H9 (cell line): ENCODE data around the gene CNNM3. TPM values are rescaled to one million over a fixed set of nuclear protein-coding genes. Genes with fewer than 3 reads are reported as not detected.

Source experiments
- DNase-seq: peaks from one replicate; pipeline ENCODE4 v3.0.0-alpha.2; 2017
- H2AFZ ChIP-seq: one replicate; pipeline ENCODE4 v1.6.1; 2013; ENCODE audit warnings: mild to moderate bottlenecking, low read length, control low read depth, moderate library complexity
- H2AK5ac ChIP-seq: 2 replicates; pipeline ENCODE4 v1.6.1; 2013; ENCODE audit warnings: low read length, control low read depth, mixed read lengths; ENCODE audit not compliant: insufficient read length
- H2BK120ac ChIP-seq: one replicate; pipeline ENCODE4 v1.6.1; 2013; ENCODE audit warnings: low read depth, mild to moderate bottlenecking, low read length, control low read depth, inconsistent platforms; ENCODE audit not compliant: poor library complexity, severe bottlenecking
- H2BK12ac ChIP-seq: 2 replicates; pipeline ENCODE4 v1.6.1; 2013; ENCODE audit warnings: low read length, control low read depth, mixed read lengths, low read depth; ENCODE audit not compliant: insufficient read length
- H2BK15ac ChIP-seq: 2 replicates; pipeline ENCODE4 v1.6.1; 2013; ENCODE audit warnings: low read depth, low read length, control low read depth
- H2BK20ac ChIP-seq: one replicate; pipeline ENCODE4 v1.6.1; 2013; ENCODE audit warnings: low read depth, mild to moderate bottlenecking, low read length, control low read depth, inconsistent platforms; ENCODE audit not compliant: poor library complexity, severe bottlenecking
- H2BK5ac ChIP-seq: 2 replicates; pipeline ENCODE4 v1.6.1; 2013; ENCODE audit warnings: low read length, control low read depth, mixed read lengths; ENCODE audit not compliant: insufficient read length
- H3K14ac ChIP-seq: 2 replicates; pipeline ENCODE4 v1.6.1; 2013; ENCODE audit warnings: low read length, control low read depth; ENCODE audit not compliant: insufficient read depth
- H3K18ac ChIP-seq: 2 replicates; pipeline ENCODE4 v1.6.1; 2013; ENCODE audit warnings: low read depth, mild to moderate bottlenecking, mixed read lengths, low read length, control low read depth; ENCODE audit not compliant: insufficient read length
- H3K23ac ChIP-seq: 2 replicates; pipeline ENCODE4 v1.6.1; 2013; ENCODE audit warnings: low read length, control low read depth, mixed read lengths, low read depth; ENCODE audit not compliant: insufficient read length
- H3K23me2 ChIP-seq: 2 replicates; pipeline ENCODE4 v1.6.1; 2013; ENCODE audit warnings: low read depth, mild to moderate bottlenecking, mixed read lengths, low read length, control low read depth; ENCODE audit not compliant: insufficient read length, poor library complexity, severe bottlenecking
- H3K27ac ChIP-seq: 2 replicates; pipeline ENCODE4 v1.5.1; 2013; ENCODE audit warnings: low read length, control low read depth, mixed read lengths, low read depth; ENCODE audit not compliant: insufficient read length
- H3K27me3 ChIP-seq: 2 replicates; pipeline ENCODE4 v1.6.1; 2013; ENCODE audit warnings: low read length, control low read depth, inconsistent platforms; ENCODE audit not compliant: insufficient read depth
- H3K4ac ChIP-seq: 2 replicates; pipeline ENCODE4 v1.6.1; 2013; ENCODE audit warnings: low read depth, mild to moderate bottlenecking, control low read depth, inconsistent platforms, low read length, moderate library complexity
- H3K4me1 ChIP-seq: 2 replicates; pipeline ENCODE4 v1.6.1; 2013; ENCODE audit warnings: low read length, control low read depth, inconsistent platforms; ENCODE audit not compliant: insufficient read depth
- H3K4me2 ChIP-seq: 2 replicates; pipeline ENCODE4 v1.6.1; 2013; ENCODE audit warnings: low read length, control low read depth, mixed read lengths; ENCODE audit not compliant: insufficient read length, insufficient read depth
- H3K56ac ChIP-seq: 2 replicates; pipeline ENCODE4 v1.6.1; 2013; ENCODE audit warnings: low read depth, mild to moderate bottlenecking, mixed read lengths, low read length, control low read depth; ENCODE audit not compliant: insufficient read length
- H3K79me1 ChIP-seq: 2 replicates; pipeline ENCODE4 v1.6.1; 2013; ENCODE audit warnings: low read depth, mild to moderate bottlenecking, moderate library complexity, low read length, control low read depth, inconsistent platforms; ENCODE audit not compliant: insufficient read depth, poor library complexity, severe bottlenecking
- H3K79me2 ChIP-seq: 2 replicates; pipeline ENCODE4 v1.6.1; 2013; ENCODE audit warnings: low read length, control low read depth, inconsistent platforms; ENCODE audit not compliant: insufficient read depth
- H3K9ac ChIP-seq: 2 replicates; pipeline ENCODE4 v1.6.1; 2013; ENCODE audit warnings: low read length, control low read depth, mixed read lengths; ENCODE audit not compliant: insufficient read length; ENCODE audit errors: extremely low read depth
- H3K9me3 ChIP-seq: one replicate; pipeline ENCODE4 v1.6.1; 2013; ENCODE audit warnings: low read depth, low read length, inconsistent platforms; ENCODE audit not compliant: control insufficient read depth
- H3T11ph ChIP-seq: one replicate; pipeline ENCODE4 v1.6.1; 2013; ENCODE audit warnings: mild to moderate bottlenecking, low read length, control low read depth, inconsistent platforms
- H4K20me1 ChIP-seq: one replicate; pipeline ENCODE4 v1.6.1; 2013; ENCODE audit not compliant: control insufficient read depth, insufficient read length, insufficient read depth
- H4K5ac ChIP-seq: 2 replicates; pipeline ENCODE4 v1.6.1; 2013; ENCODE audit warnings: low read depth, mild to moderate bottlenecking, mixed read lengths, low read length, control low read depth; ENCODE audit not compliant: insufficient read length
- H4K8ac ChIP-seq: replicated peaks from 2 replicates; pipeline ENCODE4 v1.6.1; 2013; ENCODE audit warnings: low read length, control low read depth, mixed read lengths, low read depth; ENCODE audit not compliant: insufficient read length
- H4K91ac ChIP-seq: 2 replicates; pipeline ENCODE4 v1.6.1; 2013; ENCODE audit warnings: low read depth, mild to moderate bottlenecking, moderate library complexity, mixed read lengths, low read length, control low read depth; ENCODE audit not compliant: insufficient read length
- H3K27ac Mint-ChIP-seq, 3 experiments: 2 replicates in 2 of 3; 3 replicates in 1 of 3; pipeline ENCODE4 v1.8.0; 2020 to 2021; ENCODE audit warnings: mixed read lengths in 3 of 3, mild to moderate bottlenecking in 1 of 3, moderate library complexity in 1 of 3
- H3K27me3 Mint-ChIP-seq: 2 replicates; pipeline ENCODE4 v1.8.0; 2021; ENCODE audit warnings: low read depth, mild to moderate bottlenecking, moderate library complexity, mixed read lengths
- H3K36me3 Mint-ChIP-seq, 3 experiments: 2 replicates in 2 of 3; 3 replicates in 1 of 3; pipeline ENCODE4 v1.8.0; 2020 to 2021; ENCODE audit warnings: low read depth in 3 of 3, mixed read lengths in 3 of 3; ENCODE audit not compliant: insufficient read depth in 1 of 3
- H3K4me1 Mint-ChIP-seq, 2 experiments: 2 replicates each; pipeline ENCODE4 v1.8.0; 2020; ENCODE audit warnings: mixed read lengths in 2 of 2
- H3K4me3 Mint-ChIP-seq, 2 experiments: 2 replicates in 1 of 2; 3 replicates in 1 of 2; pipeline ENCODE4 v1.8.0; 2020 to 2021; ENCODE audit warnings: mild to moderate bottlenecking in 2 of 2, mixed read lengths in 2 of 2, moderate library complexity in 1 of 2
- H3K9me3 Mint-ChIP-seq, 2 experiments: 2 replicates in 1 of 2; 3 replicates in 1 of 2; pipeline ENCODE4 v1.8.0; 2020; ENCODE audit warnings: mild to moderate bottlenecking in 2 of 2, mixed read lengths in 2 of 2, moderate library complexity in 1 of 2
- WGBS: extraction: QIAGEN DNeasy Blood & Tissue Kit; methylation state at CpG from one replicate; pipeline ENCODE4 v1.1.7; 2013; ENCODE audit warnings: missing lambda C conversion rate, low lambda C conversion rate, mixed read lengths; ENCODE audit not compliant: insufficient read length; ENCODE audit errors: extremely low coverage; 5-methylcytosine and 5-hydroxymethylcytosine counted together
- total RNA-seq: library from RNA; stranded (reverse); gene quantifications from 2 replicates; pipeline ENCODE4 v1.2.1, GENCODE V29; 2021
- TF ChIP-seq, protein P1 (sequence below): fragments of 200-600 bp; sonication (generic); conservative IDR thresholded peaks from 3 replicates; pipeline ENCODE4 v1.8.0; 2021; ENCODE audit warnings: antibody characterized with exemption, mild to moderate bottlenecking

The CNNM3 gene
- total RNA-seq, 1 experiment from 2014 or later, result 25.0 TPM

DNA sequence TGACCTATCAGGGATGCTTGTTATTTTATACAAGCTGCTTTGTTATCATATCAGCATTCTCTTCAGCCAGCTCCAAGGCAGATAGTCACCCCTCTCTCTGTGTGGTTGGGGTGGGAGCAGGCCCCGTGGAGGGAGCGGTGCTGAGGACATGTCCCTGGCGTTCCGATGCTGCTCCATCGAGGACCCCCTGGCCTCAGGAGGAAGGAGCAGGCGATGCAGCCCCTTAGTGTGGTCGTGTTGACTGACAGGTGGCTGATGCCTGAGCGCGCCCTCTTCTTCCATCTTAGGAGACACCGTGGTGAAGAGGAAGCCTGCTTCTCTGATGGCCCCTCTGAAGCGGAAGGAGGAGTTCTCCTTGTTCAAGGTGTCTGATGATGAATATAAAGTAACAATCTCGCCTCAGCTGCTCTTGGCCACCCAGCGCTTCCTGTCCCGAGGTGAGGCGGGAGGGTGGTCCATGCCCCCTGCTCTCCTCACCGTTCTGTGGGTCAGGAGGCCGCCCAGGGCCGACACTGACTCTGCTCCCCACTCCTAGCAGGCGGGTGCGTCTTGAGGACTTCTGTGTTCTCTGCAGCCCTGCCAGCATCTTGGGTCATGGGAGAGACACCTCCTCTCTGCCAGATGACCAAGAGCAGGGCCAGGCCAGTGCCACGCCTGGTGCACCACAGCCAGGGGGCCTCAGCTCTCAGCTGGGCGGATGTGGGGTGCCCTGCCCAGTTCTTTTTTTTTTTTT lies 10.6 kb downstream of the CNNM3 start:
- Histone ChIP-seq H2BK120ac (no peak overlapping the region), H4K8ac (no peak overlapping the region), H3K79me1 (peaks cover 4% of the 10 kb centered on the region), H3K56ac (no peak overlapping the region), H3K79me2 (peaks cover 3% of the 10 kb centered on the region; the same call in 1 of the 2 replicates), H3K18ac (no peak overlapping the region), H3K14ac (no peak overlapping the region), H3K23ac (no peak overlapping the region), H3K23me2 (no peaks in the 10 kb centered on the region), H2AFZ (no peak overlapping the region), H3K4me2 (no peak overlapping the region), H2BK5ac (no peak overlapping the region), H3K27me3 (no peaks in the 10 kb centered on the region), H2BK20ac (no peak overlapping the region), H3K4ac (no peak overlapping the region), H4K5ac (no peak overlapping the region), H3K27ac (no peak overlapping the region), H4K20me1 (no peaks in the 10 kb centered on the region), H3T11ph (no peak overlapping the region), H4K91ac (no peak overlapping the region), H3K9ac (no peak overlapping the region), H2BK12ac (no peak overlapping the region), H3K4me1 (no peaks in the 10 kb centered on the region), H3K9me3 (no peaks in the 10 kb centered on the region), H2BK15ac (no peak overlapping the region), H2AK5ac (no peak overlapping the region)
- WGBS, result no CpG with 5 or more reads among the region's 22 CpGs
- Mint-ChIP-seq H3K27me3 (no peaks in the 10 kb centered on the region), H3K27ac (no peak overlapping the region), H3K36me3 (peaks cover 32 to 80% (median 67%) of the 10 kb centered on the region in 3 experiments), H3K4me1 (peaks cover 1 to 2% of the 10 kb centered on the region in 2 experiments), H3K9me3 (no peaks in the 10 kb centered on the region), H3K4me3 (no peak overlapping the region)
- DNase-seq, result no peak
- TF ChIP-seq, protein P1, sequence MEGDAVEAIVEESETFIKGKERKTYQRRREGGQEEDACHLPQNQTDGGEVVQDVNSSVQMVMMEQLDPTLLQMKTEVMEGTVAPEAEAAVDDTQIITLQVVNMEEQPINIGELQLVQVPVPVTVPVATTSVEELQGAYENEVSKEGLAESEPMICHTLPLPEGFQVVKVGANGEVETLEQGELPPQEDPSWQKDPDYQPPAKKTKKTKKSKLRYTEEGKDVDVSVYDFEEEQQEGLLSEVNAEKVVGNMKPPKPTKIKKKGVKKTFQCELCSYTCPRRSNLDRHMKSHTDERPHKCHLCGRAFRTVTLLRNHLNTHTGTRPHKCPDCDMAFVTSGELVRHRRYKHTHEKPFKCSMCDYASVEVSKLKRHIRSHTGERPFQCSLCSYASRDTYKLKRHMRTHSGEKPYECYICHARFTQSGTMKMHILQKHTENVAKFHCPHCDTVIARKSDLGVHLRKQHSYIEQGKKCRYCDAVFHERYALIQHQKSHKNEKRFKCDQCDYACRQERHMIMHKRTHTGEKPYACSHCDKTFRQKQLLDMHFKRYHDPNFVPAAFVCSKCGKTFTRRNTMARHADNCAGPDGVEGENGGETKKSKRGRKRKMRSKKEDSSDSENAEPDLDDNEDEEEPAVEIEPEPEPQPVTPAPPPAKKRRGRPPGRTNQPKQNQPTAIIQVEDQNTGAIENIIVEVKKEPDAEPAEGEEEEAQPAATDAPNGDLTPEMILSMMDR, result no peak
